Left lung (tissue), 10 donors: ENCODE results near the gene ZNF827. TPM values are rescaled to one million over a fixed set of nuclear protein-coding genes. Genes with fewer than 3 reads are reported as not detected.

ENCODE experiments used
- ATAC-seq: fragments of 200-7000 bp; cut with Tn5 transposase; one replicate; pipeline ENCODE4 v1.9.1; 2020; ENCODE audit warnings: moderate library complexity
- DNase-seq, 4 donors: peaks; one replicate each; pipeline ENCODE4 v3.0.0-alpha.2; 2013 to 2020
- H3K27ac ChIP-seq, 2 donors: fragments of 200-600 bp; sonication (generic) in 1 of 2; one replicate each; pipeline versions ENCODE4 v1.5.0 to v1.8.0; 2020 to 2021
- H3K27me3 ChIP-seq, 2 donors: fragments of 200-600 bp; sonication (generic) in 1 of 2; one replicate each; pipeline versions ENCODE4 v1.5.0 to v1.8.0; 2020 to 2021
- H3K36me3 ChIP-seq, 2 donors: fragments of 200-600 bp; sonication (generic) in 1 of 2; one replicate each; pipeline versions ENCODE4 v1.5.0 to v1.8.0; 2020 to 2021
- H3K4me1 ChIP-seq, 2 donors: fragments of 200-600 bp; one replicate each; pipeline ENCODE4 v1.8.0; 2021
- H3K4me3 ChIP-seq, 2 donors: fragments of 200-600 bp; sonication (generic) in 1 of 2; one replicate each; pipeline versions ENCODE4 v1.5.0 to v1.8.0; 2020 to 2021; ENCODE audit warnings: mild to moderate bottlenecking in 1 of 2
- H3K9me3 ChIP-seq, 2 donors: fragments of 200-600 bp; sonication (generic) in 1 of 2; one replicate each; pipeline versions ENCODE4 v1.5.0 to v1.8.0; 2020 to 2021
- CTCF ChIP-seq, 2 donors: fragments of 200-600 bp; sonication (generic) in 1 of 2; IDR thresholded peaks; one replicate each; pipeline versions ENCODE4 v1.5.0 to v1.8.0; 2021; ENCODE audit warnings: antibody characterized with exemption in 2 of 2
- intact Hi-C, 2 donors: fragments of 100-400 bp; cut with DNase I; formaldehyde crosslinking; loops; one replicate each; pipeline versions ENCODE4 v1.11.2 to v1.14.2; 2022
- polyA plus RNA-seq, 6 donors: library from polyadenylated mRNA; unstranded; fragments of 120-200 nt; gene quantifications; one replicate each; pipeline ENCODE4 v1.2.1, GENCODE V29; 2013; ENCODE audit not compliant: insufficient read length in 6 of 6
- total RNA-seq, 2 donors: library from RNA; stranded (reverse); fragmentation: NEBNext Ultra II Directional; extraction: Animal tissue kit (Norgen Biotek cat#: 25700); gene quantifications; one replicate each; pipeline ENCODE4 v1.2.1, GENCODE V29; 2021
- donor health status: DM: no; HTN: yes; CAD: no.
- donor health status: DM: no; HTN: no; CAD: no.

ZNF827 gene
- total and polyA plus RNA-seq, 8 donors = 9.2 to 35.7 (median 32.7) TPM

DNA sequence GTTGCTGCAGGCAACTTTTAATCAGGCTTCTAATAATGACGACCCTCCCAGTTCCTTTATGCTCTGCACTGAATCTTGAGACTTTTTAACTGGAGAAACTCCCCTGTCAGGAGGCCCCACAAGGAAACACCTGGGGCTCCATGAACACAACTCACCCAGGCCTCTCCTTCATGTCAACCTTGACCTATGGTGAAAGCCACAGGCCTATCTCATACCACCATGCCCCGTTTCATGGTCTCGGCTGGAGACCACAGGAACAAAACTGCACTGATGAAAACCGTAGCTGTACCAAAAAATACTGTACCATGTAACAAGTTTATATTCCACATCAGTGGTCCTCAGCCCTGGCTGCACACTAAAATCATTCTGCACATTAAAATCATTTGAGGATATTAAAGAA lies 57.0 kb downstream of the ZNF827 start:
- H3K27me3 ChIP-seq = no peaks in the 10 kb centered on the region
- peak overlapping the region in 1 of 2 donors; percentile 48 for H3K27ac ChIP-seq
- peaks cover 0 to 4% of the 10 kb centered on the region in 2 donors for H3K36me3 ChIP-seq
- no peak for DNase-seq
- intact Hi-C loops = no loop called here
- peaks cover 3% of the 10 kb centered on the region in 2 donors for H3K4me1 ChIP-seq
- ATAC-seq = no peak
- TF ChIP-seq CTCF (IDR thresholded peaks at IDR 0.05) = no peak
- no peaks in the 10 kb centered on the region for H3K9me3 ChIP-seq
- no peak overlapping the region for H3K4me3 ChIP-seq

DNA sequence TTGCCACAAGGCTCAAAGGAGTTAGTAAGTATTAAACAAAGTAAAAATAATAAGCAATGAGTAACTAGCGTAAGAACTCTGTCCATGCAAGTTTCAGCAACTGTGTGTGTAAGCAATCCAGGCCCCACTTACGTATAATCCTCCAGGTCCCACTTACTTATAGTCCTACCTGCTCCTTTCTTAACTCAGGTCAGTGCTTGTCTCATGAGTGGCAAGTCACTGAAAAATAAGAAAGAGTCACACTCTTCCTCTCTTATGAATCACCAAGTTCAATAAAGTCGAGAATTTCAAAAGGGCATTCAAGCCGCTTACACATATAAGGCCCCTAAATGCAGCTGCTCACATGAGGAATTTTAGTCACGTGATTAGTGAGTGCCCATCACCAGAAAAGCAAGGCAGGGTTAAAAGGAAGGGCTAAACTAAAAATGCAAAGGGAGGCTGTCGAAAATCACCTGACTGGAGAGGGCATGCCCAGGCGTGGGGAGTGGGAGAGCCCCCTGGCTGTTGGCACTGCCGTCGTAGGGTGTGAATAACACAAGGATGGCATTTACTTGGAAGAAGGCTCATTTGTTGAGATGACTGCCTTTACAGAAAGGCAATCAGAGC lies 58.2 kb downstream of the ZNF827 start:
- no peaks in the 10 kb centered on the region for H3K9me3 ChIP-seq
- peaks cover 3% of the 10 kb centered on the region in 2 donors for H3K4me1 ChIP-seq
- no peak overlapping the region for H3K27ac ChIP-seq
- ATAC-seq (no peak), DNase-seq (no peak)
- intact Hi-C loops = no loop called here
- no peak overlapping the region for H3K4me3 ChIP-seq
- no peak for TF ChIP-seq CTCF (IDR thresholded peaks at IDR 0.05)
- peaks cover 0 to under 1% of the 10 kb centered on the region in 2 donors for H3K36me3 ChIP-seq
- H3K27me3 ChIP-seq = no peaks in the 10 kb centered on the region

- intact Hi-C loops = no loop called here
- H3K27ac ChIP-seq = no peak overlapping the region
- H3K36me3 ChIP-seq = no peaks in the 10 kb centered on the region
- H3K9me3 ChIP-seq = no peaks in the 10 kb centered on the region
- no peaks in the 10 kb centered on the region for H3K27me3 ChIP-seq
- no peak for TF ChIP-seq CTCF (IDR thresholded peaks at IDR 0.05)
- DNase-seq = no peak
- H3K4me1 ChIP-seq = peaks cover 3% of the 10 kb centered on the region in 2 donors
- no peak for ATAC-seq
- no peak overlapping the region for H3K4me3 ChIP-seq
These were observed 59.0 kb downstream of the ZNF827 start for GRCh38 chr4:145879598-145879997.

DNA sequence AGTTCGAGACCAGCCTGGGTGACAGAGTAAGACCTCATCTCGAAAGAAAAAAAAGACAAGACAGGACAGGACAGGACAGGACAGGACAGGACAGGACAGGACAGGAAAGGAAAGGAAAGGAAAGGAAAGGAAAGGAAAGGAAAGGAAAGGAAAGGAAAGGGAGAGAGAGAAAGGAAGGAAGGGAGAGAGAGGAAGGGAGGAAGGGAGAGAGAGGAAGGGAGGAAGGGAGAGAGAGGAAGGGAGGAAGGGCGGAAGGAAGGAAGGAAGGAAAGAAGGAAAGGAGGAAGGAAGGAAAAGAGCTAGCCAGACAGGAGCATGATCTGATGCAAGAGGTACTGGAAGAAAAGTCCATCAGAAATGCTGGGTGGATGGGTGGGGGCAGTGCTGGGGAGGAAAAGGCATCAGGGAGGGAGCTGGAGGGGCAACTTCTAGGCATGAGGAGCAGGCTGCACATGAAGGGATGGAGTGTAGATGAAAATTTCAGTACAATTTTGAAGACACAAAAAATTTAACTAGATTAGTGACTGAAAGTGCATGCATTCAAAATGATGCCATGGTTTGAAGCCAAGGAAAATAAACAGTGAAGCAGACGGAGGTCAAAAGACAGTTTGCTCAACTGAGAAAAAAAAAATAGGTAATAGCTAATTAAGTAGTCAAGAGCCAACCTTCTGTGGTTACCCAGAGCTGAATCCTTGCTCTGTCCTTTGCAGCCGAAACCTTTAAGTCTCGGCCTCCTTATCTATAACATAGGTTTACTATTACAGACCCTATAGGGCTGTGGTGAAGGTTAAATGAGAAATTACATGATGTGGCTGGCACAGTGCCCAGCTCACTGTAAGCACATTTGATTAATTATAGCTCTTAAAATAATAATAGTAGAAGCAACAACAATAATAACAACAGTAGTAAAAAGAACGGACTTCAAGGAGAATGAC lies 59.9 kb downstream of the ZNF827 start:
- ATAC-seq = no peak
- DNase-seq = no peak
- no peak for TF ChIP-seq CTCF (IDR thresholded peaks at IDR 0.05)
- Histone ChIP-seq H3K4me3 (no peak overlapping the region), H3K27me3 (no peaks in the 10 kb centered on the region), H3K9me3 (no peaks in the 10 kb centered on the region), H3K27ac (no peak overlapping the region), H3K4me1 (peaks cover 3% of the 10 kb centered on the region in 2 donors), H3K36me3 (no peaks in the 10 kb centered on the region)
- intact Hi-C loops = no loop called here

DNA sequence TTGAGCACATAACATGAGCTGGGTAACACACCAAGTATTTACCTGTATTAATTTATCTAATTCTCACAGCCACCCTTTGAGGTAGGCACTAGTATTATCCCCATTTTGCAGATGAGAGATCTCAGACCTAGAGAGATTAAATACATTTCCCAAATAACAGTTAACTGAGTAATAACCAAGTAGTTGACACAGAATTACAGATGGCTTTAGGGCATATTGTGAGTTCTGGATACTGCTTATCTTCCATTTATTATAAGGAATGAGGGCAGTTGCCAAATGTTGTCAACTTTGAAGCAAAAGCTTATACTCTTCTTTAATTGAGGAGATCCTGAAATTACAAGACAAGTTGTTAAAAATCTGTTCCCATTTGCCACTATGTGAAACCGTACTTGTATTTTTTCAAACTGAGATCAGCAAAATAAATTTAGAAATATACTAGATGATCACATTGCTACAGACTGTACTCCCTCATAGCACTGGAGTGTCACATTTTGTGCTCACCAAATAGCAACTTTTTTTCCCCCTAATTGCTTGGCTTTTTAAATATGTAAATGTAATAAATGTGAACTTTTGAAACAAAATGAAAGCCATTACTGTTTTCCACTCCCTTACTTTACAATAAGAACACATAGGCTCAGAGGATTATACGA lies 62.0 kb downstream of the ZNF827 start:
- H3K4me1 ChIP-seq = peaks cover 3% of the 10 kb centered on the region in 2 donors
- DNase-seq = no peak
- TF ChIP-seq CTCF (IDR thresholded peaks at IDR 0.05) = no peak
- H3K36me3 ChIP-seq = no peaks in the 10 kb centered on the region
- no peaks in the 10 kb centered on the region for H3K9me3 ChIP-seq
- no peak overlapping the region for H3K27ac ChIP-seq
- intact Hi-C loops = no loop called here
- no peak overlapping the region for H3K4me3 ChIP-seq
- no peaks in the 10 kb centered on the region for H3K27me3 ChIP-seq
- no peak for ATAC-seq
